ENCODE data around the gene SAGE1. TPM values are rescaled to one million over a fixed set of nuclear protein-coding genes. Genes with fewer than 3 reads are reported as not detected.

Gene SAGE1
- total RNA-seq (2016; rRNA removed; fragmentation: Illumina TruSeq; extraction: Trizol) (not detected in 2 replicates), polyA plus RNA-seq (2011; rRNA removed) (not detected in 2 replicates), polyA minus RNA-seq (2011; rRNA and poly(A)+ RNA removed; ENCODE audit: low replicate concordance) (0.19 TPM in 1 of 2 replicates, not detected in the other), Bru-seq, nascent RNA (not detected), BruChase-seq, experiment 1, labeled RNA remaining after a 6-hour chase (not detected), BruChase-seq, experiment 2, labeled RNA remaining after a 2-hour chase (not detected)
- not detected in 2 replicates for total RNA-seq (2016; cell fraction: cytosol; rRNA removed; fragmentation: Illumina TruSeq; extraction: Trizol; ENCODE audit: low read depth)
- total RNA-seq (2016; cell fraction: insoluble cytoplasmic fraction; rRNA removed; fragmentation: Illumina TruSeq; extraction: Trizol) = not detected in 2 replicates
- not detected in 2 replicates for total RNA-seq (2016; cell fraction: membrane; rRNA removed; fragmentation: Illumina TruSeq; extraction: Trizol)
- total RNA-seq (2016; cell fraction: nucleus; rRNA removed; fragmentation: Illumina TruSeq; extraction: Trizol) = not detected in 2 replicates
- not detected in 2 replicates for polyA plus RNA-seq (2011; cell fraction: cytosol; rRNA removed)
- polyA plus RNA-seq (2011; cell fraction: nucleus; rRNA removed) = not detected in 2 replicates
- not detected in 2 replicates for polyA plus RNA-seq (2012)
- not detected in 2 replicates for polyA plus RNA-seq (2016; cell fraction: cytosol; fragmentation: Illumina TruSeq; extraction: Trizol; ENCODE audit: low read depth)
- not detected in 2 replicates for polyA plus RNA-seq (2016; cell fraction: insoluble cytoplasmic fraction; fragmentation: Illumina TruSeq; extraction: Trizol; ENCODE audit: low read depth)
- polyA plus RNA-seq (2016; cell fraction: membrane; fragmentation: Illumina TruSeq; extraction: Trizol; ENCODE audit: low read depth) = not detected in 2 replicates
- polyA plus RNA-seq (2016; cell fraction: nucleus; fragmentation: Illumina TruSeq; extraction: Trizol; ENCODE audit: insufficient read depth, low read depth) = not detected in 2 replicates
- not detected in 2 replicates for polyA minus RNA-seq (2011; cell fraction: cytosol; rRNA and poly(A)+ RNA removed)
- polyA minus RNA-seq (2011; cell fraction: nucleus; rRNA and poly(A)+ RNA removed) = not detected in 2 replicates
- long read RNA-seq, experiment 1 = 0 reads
- long read RNA-seq, experiment 2 = 0 reads

GRCh38 chrX:135893294-135893817 lies at the start of gene SAGE1, which contains the start of gene CT45A10:
TSS of gene SAGE1 (plus strand) at chrX:135893716. CDS start at chrX:135896243, 2,527 bp downstream.
TSS of gene CT45A10 (minus strand) at chrX:135893444. CDS start at chrX:135885344, 8,100 bp downstream.
- Histone ChIP-seq H3K4me1 (ENCODE audit: insufficient read depth, low read length) (no peaks in the 10 kb centered on the region), H4K20me1 (ENCODE audit: insufficient read depth, low read length) (no peaks in the 10 kb centered on the region), H3K9me3 (ENCODE audit: low read length) (no peaks in the 10 kb centered on the region), H3K36me3 (replicated peaks in 1 of 2; ENCODE audit: control insufficient read depth in 1 of 2, insufficient read depth in 2 of 2, low read length in 2 of 2) (no peaks in the 10 kb centered on the region), H3K4me2 (ENCODE audit: low read depth, low read length) (no peak within 1 kb of the TSS), H3K79me2 (ENCODE audit: insufficient read depth, low read length) (no peaks in the 10 kb centered on the region), H2AFZ (ENCODE audit: low read length) (no peak within 1 kb of the TSS), H3K27ac (ENCODE audit: extremely low read length, insufficient read depth, low read length) (no peak within 1 kb of the TSS), H3K27me3 (ENCODE audit: control insufficient read depth in 1 of 2, insufficient read depth in 2 of 2, low read length in 2 of 2) (no peaks in the 10 kb centered on the region), H3K4me3 (replicated peaks in 1 of 3; ENCODE audit: insufficient read depth in 1 of 3, low read depth in 2 of 3, low read length in 3 of 3) (no peak within 1 kb of the TSS), H3K9ac (ENCODE audit: insufficient read depth, low read depth, low read length) (no peak within 1 kb of the TSS)
- ChIA-PET POLR2A (no interaction called here), CTCF (ENCODE audit: low intra/inter-chr PET ratio, low total read pairs) (no interaction called here)
- intact Hi-C loops (cut with micrococcal nuclease; ENCODE audit: unreplicated experiment) = no loop called here
- in situ Hi-C loops (cut with HindIII; ENCODE audit: extremely low pct_ligation_motif_present, low pct_unique_long_range_greater_than_20kb) = no loop called here
- no TSS peak for BruUV-seq (replicated peaks)
- TF ChIP-seq, protein P1, sequence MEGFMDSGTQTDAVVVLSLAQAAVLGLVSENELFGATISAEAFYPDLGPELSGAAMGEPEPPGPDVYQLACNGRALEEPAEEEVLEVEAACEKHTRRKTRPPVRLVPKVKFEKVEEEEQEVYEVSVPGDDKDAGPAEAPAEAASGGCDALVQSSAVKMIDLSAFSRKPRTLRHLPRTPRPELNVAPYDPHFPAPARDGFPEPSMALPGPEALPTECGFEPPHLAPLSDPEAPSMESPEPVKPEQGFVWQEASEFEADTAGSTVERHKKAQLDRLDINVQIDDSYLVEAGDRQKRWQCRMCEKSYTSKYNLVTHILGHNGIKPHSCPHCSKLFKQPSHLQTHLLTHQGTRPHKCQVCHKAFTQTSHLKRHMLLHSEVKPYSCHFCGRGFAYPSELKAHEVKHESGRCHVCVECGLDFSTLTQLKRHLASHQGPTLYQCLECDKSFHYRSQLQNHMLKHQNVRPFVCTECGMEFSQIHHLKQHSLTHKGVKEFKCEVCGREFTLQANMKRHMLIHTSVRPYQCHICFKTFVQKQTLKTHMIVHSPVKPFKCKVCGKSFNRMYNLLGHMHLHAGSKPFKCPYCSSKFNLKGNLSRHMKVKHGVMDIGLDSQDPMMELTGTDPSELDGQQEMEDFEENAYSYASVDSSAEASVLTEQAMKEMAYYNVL (CRISPR knock-in tag; IDR thresholded peaks at IDR 0.05; ENCODE audit: borderline replicate concordance) = no peak
- TF ChIP-seq ARHGAP35 (CRISPR knock-in tag; IDR thresholded peaks at IDR 0.05; ENCODE audit: borderline replicate concordance) (no peak), THAP11 (CRISPR knock-in tag; IDR thresholded peaks at IDR 0.05) (no peak), TRIM24 (CRISPR knock-in tag; IDR thresholded peaks at IDR 0.05) (no peak), SPEN (CRISPR knock-in tag; IDR thresholded peaks at IDR 0.05; ENCODE audit: low read depth) (no peak), SYNCRIP (IDR thresholded peaks at IDR 0.05; ENCODE audit: insufficient read depth, low read depth, low read length) (no peak), ZKSCAN5 (CRISPR knock-in tag; IDR thresholded peaks at IDR 0.05) (no peak), MYC (CRISPR knock-in tag; IDR thresholded peaks at IDR 0.05; ENCODE audit: borderline replicate concordance) (no peak)
- TF ChIP-seq, protein P2, sequence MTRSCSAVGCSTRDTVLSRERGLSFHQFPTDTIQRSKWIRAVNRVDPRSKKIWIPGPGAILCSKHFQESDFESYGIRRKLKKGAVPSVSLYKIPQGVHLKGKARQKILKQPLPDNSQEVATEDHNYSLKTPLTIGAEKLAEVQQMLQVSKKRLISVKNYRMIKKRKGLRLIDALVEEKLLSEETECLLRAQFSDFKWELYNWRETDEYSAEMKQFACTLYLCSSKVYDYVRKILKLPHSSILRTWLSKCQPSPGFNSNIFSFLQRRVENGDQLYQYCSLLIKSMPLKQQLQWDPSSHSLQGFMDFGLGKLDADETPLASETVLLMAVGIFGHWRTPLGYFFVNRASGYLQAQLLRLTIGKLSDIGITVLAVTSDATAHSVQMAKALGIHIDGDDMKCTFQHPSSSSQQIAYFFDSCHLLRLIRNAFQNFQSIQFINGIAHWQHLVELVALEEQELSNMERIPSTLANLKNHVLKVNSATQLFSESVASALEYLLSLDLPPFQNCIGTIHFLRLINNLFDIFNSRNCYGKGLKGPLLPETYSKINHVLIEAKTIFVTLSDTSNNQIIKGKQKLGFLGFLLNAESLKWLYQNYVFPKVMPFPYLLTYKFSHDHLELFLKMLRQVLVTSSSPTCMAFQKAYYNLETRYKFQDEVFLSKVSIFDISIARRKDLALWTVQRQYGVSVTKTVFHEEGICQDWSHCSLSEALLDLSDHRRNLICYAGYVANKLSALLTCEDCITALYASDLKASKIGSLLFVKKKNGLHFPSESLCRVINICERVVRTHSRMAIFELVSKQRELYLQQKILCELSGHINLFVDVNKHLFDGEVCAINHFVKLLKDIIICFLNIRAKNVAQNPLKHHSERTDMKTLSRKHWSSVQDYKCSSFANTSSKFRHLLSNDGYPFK (CRISPR knock-in tag; IDR thresholded peaks at IDR 0.05; ENCODE audit: borderline replicate concordance) = no peak
- TF ChIP-seq, protein P3, sequence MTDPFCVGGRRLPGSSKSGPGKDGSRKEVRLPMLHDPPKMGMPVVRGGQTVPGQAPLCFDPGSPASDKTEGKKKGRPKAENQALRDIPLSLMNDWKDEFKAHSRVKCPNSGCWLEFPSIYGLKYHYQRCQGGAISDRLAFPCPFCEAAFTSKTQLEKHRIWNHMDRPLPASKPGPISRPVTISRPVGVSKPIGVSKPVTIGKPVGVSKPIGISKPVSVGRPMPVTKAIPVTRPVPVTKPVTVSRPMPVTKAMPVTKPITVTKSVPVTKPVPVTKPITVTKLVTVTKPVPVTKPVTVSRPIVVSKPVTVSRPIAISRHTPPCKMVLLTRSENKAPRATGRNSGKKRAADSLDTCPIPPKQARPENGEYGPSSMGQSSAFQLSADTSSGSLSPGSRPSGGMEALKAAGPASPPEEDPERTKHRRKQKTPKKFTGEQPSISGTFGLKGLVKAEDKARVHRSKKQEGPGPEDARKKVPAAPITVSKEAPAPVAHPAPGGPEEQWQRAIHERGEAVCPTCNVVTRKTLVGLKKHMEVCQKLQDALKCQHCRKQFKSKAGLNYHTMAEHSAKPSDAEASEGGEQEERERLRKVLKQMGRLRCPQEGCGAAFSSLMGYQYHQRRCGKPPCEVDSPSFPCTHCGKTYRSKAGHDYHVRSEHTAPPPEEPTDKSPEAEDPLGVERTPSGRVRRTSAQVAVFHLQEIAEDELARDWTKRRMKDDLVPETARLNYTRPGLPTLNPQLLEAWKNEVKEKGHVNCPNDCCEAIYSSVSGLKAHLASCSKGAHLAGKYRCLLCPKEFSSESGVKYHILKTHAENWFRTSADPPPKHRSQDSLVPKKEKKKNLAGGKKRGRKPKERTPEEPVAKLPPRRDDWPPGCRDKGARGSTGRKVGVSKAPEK (CRISPR knock-in tag; IDR thresholded peaks at IDR 0.05; ENCODE audit: borderline replicate concordance) = no peak
- DNase-seq (ENCODE audit: low spot score) = no peak
- no peak for FAIRE-seq
- no peak for ATAC-seq
- 61% methylated on average over 5 of the region's 22 CpGs for WGBS (ENCODE audit: low lambda C conversion rate)
